ENCODE data around the gene OR13G1. TPM values are rescaled to one million over a fixed set of nuclear protein-coding genes. Genes with fewer than 3 reads are reported as not detected.

Gene OR13G1
- total RNA-seq, 2 experiments from 2014 or later = not detected

DNA sequence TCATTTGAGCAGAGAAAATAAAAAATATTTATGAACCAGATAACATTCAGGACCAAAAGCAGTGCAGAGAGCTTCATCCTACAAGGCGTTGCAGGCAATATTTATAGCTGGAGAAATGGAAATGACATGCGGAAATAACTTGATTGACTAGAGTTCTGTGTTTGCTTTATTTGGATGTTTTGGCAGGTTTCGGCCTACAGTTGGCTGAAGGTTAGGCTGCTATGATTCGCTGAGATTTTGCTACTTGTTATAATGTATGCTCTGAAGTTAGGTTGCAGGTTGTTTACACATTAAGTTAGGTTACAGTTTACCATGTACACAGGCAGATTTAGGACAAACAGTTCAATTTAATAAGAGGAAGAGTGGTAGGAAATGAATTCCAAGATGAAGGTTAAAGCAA lies 632 bp upstream of the OR13G1 start:
- Histone ChIP-seq H3K4me1 (ENCODE audit: insufficient read depth, low read length) (no peaks in the 10 kb centered on the region), H3K27ac (ENCODE audit: low read depth in 1 of 2, low read length in 2 of 2) (no peak overlapping the region), H3K27me3 (ENCODE audit: control insufficient read depth in 1 of 2, insufficient read depth in 2 of 2, low read length in 2 of 2) (no peaks in the 10 kb centered on the region), H3K9me3 (ENCODE audit: control insufficient read depth in 1 of 2, insufficient read depth in 1 of 2, low read length in 2 of 2) (no peaks in the 10 kb centered on the region), H3K36me3 (ENCODE audit: insufficient read depth, low read length) (no peaks in the 10 kb centered on the region), H3K4me3 (ENCODE audit: low read length) (no peak overlapping the region)
- DNase-seq (no peak), ATAC-seq (ENCODE audit: poor library complexity) (no peak)
- TF ChIP-seq, protein P1, sequence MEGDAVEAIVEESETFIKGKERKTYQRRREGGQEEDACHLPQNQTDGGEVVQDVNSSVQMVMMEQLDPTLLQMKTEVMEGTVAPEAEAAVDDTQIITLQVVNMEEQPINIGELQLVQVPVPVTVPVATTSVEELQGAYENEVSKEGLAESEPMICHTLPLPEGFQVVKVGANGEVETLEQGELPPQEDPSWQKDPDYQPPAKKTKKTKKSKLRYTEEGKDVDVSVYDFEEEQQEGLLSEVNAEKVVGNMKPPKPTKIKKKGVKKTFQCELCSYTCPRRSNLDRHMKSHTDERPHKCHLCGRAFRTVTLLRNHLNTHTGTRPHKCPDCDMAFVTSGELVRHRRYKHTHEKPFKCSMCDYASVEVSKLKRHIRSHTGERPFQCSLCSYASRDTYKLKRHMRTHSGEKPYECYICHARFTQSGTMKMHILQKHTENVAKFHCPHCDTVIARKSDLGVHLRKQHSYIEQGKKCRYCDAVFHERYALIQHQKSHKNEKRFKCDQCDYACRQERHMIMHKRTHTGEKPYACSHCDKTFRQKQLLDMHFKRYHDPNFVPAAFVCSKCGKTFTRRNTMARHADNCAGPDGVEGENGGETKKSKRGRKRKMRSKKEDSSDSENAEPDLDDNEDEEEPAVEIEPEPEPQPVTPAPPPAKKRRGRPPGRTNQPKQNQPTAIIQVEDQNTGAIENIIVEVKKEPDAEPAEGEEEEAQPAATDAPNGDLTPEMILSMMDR (IDR thresholded peaks at IDR 0.05) = no peak
- Mint-ChIP-seq H3K4me3 (no peak overlapping the region), H3K9me3 (no peaks in the 10 kb centered on the region), H3K36me3 (ENCODE audit: low read depth) (no peaks in the 10 kb centered on the region), H3K27ac (no peak overlapping the region), H3K4me1 (ENCODE audit: low read depth) (no peaks in the 10 kb centered on the region), H3K27me3 (no peaks in the 10 kb centered on the region)
- POLR2A ChIA-PET = no interaction called here
- intact Hi-C loops (cut with DNase I, micrococcal nuclease) = loop anchor here (5.0 kb wide), 1 partner anchor 1127 kb away; no protein-coding TSS in a partner anchor
- CTCF ChIA-PET = no interaction called here

DNA sequence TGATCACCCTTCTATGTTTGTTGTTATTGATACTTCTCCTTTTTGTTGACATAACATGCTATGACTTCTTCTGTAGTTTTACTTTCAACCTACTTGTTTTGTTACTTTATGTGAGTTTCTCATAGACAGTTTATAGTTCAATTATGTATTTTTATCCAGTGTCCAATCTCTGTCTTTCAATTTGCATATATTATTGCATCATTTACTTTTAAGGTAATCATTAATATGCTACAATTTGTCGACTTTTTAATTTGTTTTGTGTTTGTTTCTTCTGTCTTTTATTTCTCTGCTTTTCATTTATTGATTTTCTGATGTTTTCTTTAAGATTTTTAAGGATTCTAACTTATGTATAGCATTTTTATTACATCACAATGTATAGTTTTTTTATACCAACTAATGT lies 10.3 kb downstream of the OR13G1 start:
- POLR2A ChIA-PET = no interaction called here
- H3K27ac Mint-ChIP-seq = no peak overlapping the region
- ATAC-seq (ENCODE audit: poor library complexity) (no peak), DNase-seq (no peak)
- H3K27ac ChIP-seq (ENCODE audit: low read depth in 1 of 2, low read length in 2 of 2) = no peak overlapping the region
- no peaks in the 10 kb centered on the region for H3K4me1 ChIP-seq (ENCODE audit: insufficient read depth, low read length)
- no peaks in the 10 kb centered on the region for H3K36me3 ChIP-seq (ENCODE audit: insufficient read depth, low read length)
- peaks cover 4% of the 10 kb centered on the region for H3K27me3 Mint-ChIP-seq
- CTCF ChIA-PET = no interaction called here
- no peak overlapping the region for H3K4me3 Mint-ChIP-seq
- intact Hi-C loops (cut with DNase I, micrococcal nuclease) = no loop called here
- no peaks in the 10 kb centered on the region for H3K36me3 Mint-ChIP-seq (ENCODE audit: low read depth)
- H3K27me3 ChIP-seq (ENCODE audit: control insufficient read depth in 1 of 2, insufficient read depth in 2 of 2, low read length in 2 of 2) = no peaks in the 10 kb centered on the region
- H3K9me3 ChIP-seq (ENCODE audit: control insufficient read depth in 1 of 2, insufficient read depth in 1 of 2, low read length in 2 of 2) = peaks cover 0 to 6% of the 10 kb centered on the region in 2 experiments
- TF ChIP-seq, protein P1 (IDR thresholded peaks at IDR 0.05) = no peak
- no peak overlapping the region for H3K4me3 ChIP-seq (ENCODE audit: low read length)
- peaks cover 4% of the 10 kb centered on the region for H3K9me3 Mint-ChIP-seq
- no peaks in the 10 kb centered on the region for H3K4me1 Mint-ChIP-seq (ENCODE audit: low read depth)

DNA sequence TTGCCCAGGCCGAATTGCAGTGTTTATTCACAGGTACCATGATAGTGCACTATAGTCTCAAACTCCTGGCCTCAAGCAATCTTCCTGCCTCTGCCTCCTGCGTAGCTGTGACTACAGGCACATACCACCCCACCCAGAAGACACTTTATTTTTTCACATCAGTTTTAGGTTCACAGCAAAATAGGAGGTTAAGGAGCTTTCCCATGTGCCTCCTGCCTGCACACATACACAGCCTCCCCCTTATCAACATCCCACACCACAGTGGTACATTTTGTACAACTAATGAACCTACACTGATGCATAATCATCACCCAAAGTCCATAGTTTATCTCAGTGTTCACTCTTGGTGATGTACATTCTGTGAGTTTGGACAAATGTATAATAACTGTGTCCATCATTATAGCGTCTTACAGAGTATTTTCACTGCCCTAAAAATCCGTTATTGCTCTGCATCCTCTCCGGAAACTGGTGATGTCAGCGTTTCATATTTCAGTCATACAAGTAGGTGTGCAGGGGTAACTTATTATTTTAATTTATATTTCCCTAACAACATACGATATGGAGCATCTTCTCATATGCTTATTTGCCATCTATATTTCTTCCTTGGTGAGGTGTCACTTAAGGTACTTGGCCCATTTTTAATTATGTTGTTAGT lies 23.2 kb downstream of the OR13G1 start:
- Mint-ChIP-seq H3K4me1 (ENCODE audit: low read depth) (no peaks in the 10 kb centered on the region), H3K27ac (no peak overlapping the region), H3K9me3 (peaks cover 5% of the 10 kb centered on the region), H3K36me3 (ENCODE audit: low read depth) (no peaks in the 10 kb centered on the region), H3K4me3 (no peak overlapping the region), H3K27me3 (no peaks in the 10 kb centered on the region)
- H3K9me3 ChIP-seq (ENCODE audit: control insufficient read depth in 1 of 2, insufficient read depth in 1 of 2, low read length in 2 of 2) = no peaks in the 10 kb centered on the region
- ATAC-seq (ENCODE audit: poor library complexity) = no peak
- TF ChIP-seq, protein P1 (IDR thresholded peaks at IDR 0.05) = no peak
- no peak overlapping the region for H3K27ac ChIP-seq (ENCODE audit: low read depth in 1 of 2, low read length in 2 of 2)
- no peaks in the 10 kb centered on the region for H3K36me3 ChIP-seq (ENCODE audit: insufficient read depth, low read length)
- no peak for DNase-seq
- intact Hi-C loops (cut with DNase I, micrococcal nuclease) = no loop called here
- H3K4me3 ChIP-seq (ENCODE audit: low read length) = no peak overlapping the region
- ChIA-PET POLR2A (no interaction called here), CTCF (no interaction called here)
- H3K27me3 ChIP-seq (ENCODE audit: control insufficient read depth in 1 of 2, insufficient read depth in 2 of 2, low read length in 2 of 2) = no peaks in the 10 kb centered on the region
- no peaks in the 10 kb centered on the region for H3K4me1 ChIP-seq (ENCODE audit: insufficient read depth, low read length)

Data from CD4-positive, alpha-beta T cell (primary cell).